Measurements from ENCODE around the gene MEGF6.

MEGF6 gene

DNA sequence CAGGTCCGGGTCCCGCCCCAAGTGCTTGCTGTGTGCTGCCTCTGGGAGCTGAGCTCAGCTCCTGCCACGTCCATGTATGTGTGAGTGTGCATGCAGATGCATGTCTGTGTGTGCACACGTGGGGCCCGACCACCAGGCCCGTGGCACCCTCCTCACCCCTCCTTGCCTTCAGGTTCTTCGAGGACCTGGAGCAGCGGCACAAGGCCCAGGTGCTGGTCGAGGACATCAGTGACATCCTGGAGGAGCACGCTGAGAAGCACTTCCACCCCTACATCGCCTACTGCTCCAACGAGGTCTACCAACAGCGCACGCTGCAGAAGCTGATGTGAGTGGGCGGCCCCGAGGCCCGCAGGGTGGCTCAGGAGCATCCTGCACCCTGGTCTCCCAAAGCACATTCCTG lies 138.4 kb downstream of the MEGF6 start:
- Histone ChIP-seq H2BK5ac (ENCODE audit: low read depth, low read length, poor library complexity, severe bottlenecking) (no peak overlapping the region), H2BK15ac (ENCODE audit: low read depth, poor library complexity, severe bottlenecking) (no peak overlapping the region), H3K27me3 (ENCODE audit: control insufficient read depth in 1 of 2, insufficient read depth in 1 of 2, low read length in 2 of 2) (peaks cover 0 to 44% of the 10 kb centered on the region in 2 experiments), H2BK120ac (ENCODE audit: low read depth, low read length) (no peak overlapping the region), H3K14ac (ENCODE audit: low read length in 2 of 2) (no peak overlapping the region), H4K8ac (ENCODE audit: low read length) (no peak overlapping the region), H2BK12ac (ENCODE audit: low read length in 2 of 2) (no peak overlapping the region), H3K4me3 (ENCODE audit: insufficient read depth in 1 of 2, low read depth in 1 of 2, low read length in 2 of 2) (no peak overlapping the region), H3K4ac (ENCODE audit: low read depth in 1 of 2, low read length in 2 of 2) (no peak overlapping the region), H3K79me1 (replicated peaks; ENCODE audit: low read length, poor library complexity, severe bottlenecking) (no peaks in the 10 kb centered on the region), H3K36me3 (ENCODE audit: control insufficient read depth in 1 of 2, insufficient read depth in 2 of 2, low read depth in 1 of 2, low read length in 2 of 2) (no peaks in the 10 kb centered on the region), H3K18ac (ENCODE audit: low read depth in 1 of 2, low read length in 2 of 2) (no peak overlapping the region), H3K9me3 (ENCODE audit: control insufficient read depth, low read length) (no peaks in the 10 kb centered on the region), H2AK5ac (ENCODE audit: low read length, severe bottlenecking) (no peak overlapping the region), H2AFZ (ENCODE audit: low read depth, low read length) (peak overlapping the region; percentile 11), H3K9ac (ENCODE audit: low read length) (no peak overlapping the region), H3K23ac (ENCODE audit: low read length in 2 of 2) (no peak overlapping the region), H3K4me1 (ENCODE audit: control insufficient read depth, insufficient read depth, low read depth, low read length) (peaks cover 52% of the 10 kb centered on the region), H3K27ac (ENCODE audit: low read length, poor library complexity, severe bottlenecking) (no peak overlapping the region), H3K4me2 (ENCODE audit: low read length, poor library complexity, severe bottlenecking) (peak overlapping the region; percentile 24), H4K91ac (ENCODE audit: low read length) (no peak overlapping the region)
- no peak for DNase-seq
- WGBS, result 93% methylated on average over 17 of the region's 17 CpGs

DNA sequence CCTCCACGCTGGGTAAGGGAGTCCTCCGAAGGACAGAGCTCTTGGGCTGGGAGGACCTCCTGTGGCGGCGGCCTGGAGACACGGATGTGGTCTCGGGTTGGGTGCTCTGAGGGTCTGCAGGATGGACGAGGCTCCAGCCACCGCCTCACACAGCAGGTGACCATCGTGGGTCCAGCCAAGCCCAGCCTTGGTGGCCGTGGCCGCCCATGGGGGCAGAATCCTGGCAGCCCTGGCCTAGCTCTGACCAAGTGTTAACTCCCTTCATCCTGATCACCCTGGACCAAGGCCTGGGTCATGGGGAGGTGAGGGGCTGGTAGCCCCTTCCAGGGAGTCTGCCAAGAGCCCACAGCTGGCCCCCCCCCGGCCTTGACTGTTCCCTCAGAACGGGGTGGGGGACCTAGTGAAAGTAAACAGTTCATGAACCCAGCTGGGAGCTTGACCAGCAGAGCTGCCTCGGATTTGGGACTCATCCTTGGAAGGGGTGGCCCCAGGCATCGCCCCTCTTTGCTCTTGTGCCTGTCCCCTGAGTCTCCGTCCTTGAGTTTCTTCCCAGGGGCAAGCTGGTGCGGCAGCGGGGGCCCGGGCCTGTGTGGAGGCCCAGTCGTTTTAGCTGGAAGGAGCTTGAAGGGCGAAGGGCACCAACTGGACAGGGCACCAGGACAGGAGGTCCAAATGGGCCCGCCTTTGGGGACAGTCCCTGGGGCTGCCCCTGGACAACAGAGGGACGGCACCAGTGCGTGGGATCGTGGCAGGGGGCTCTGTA lies 139.0 kb downstream of the MEGF6 start:
- Histone ChIP-seq H3K4me2 (ENCODE audit: low read length, poor library complexity, severe bottlenecking) (no peak overlapping the region), H3K36me3 (ENCODE audit: control insufficient read depth in 1 of 2, insufficient read depth in 2 of 2, low read depth in 1 of 2, low read length in 2 of 2) (no peaks in the 10 kb centered on the region), H3K4ac (ENCODE audit: low read depth in 1 of 2, low read length in 2 of 2) (peak overlapping the region in 1 of 2 experiments; percentile 9), H2BK120ac (ENCODE audit: low read depth, low read length) (peak overlapping the region; percentile 73), H2AFZ (ENCODE audit: low read depth, low read length) (no peak overlapping the region), H2AK5ac (ENCODE audit: low read length, severe bottlenecking) (no peak overlapping the region), H3K4me1 (ENCODE audit: control insufficient read depth, insufficient read depth, low read depth, low read length) (peaks cover 54% of the 10 kb centered on the region), H3K9me3 (ENCODE audit: control insufficient read depth, low read length) (no peaks in the 10 kb centered on the region), H4K8ac (ENCODE audit: low read length) (peak overlapping the region; percentile 76), H3K23ac (ENCODE audit: low read length in 2 of 2) (no peak overlapping the region), H2BK5ac (ENCODE audit: low read depth, low read length, poor library complexity, severe bottlenecking) (no peak overlapping the region), H3K18ac (ENCODE audit: low read depth in 1 of 2, low read length in 2 of 2) (peak overlapping the region; percentile 43 to 59), H3K27ac (ENCODE audit: low read length, poor library complexity, severe bottlenecking) (no peak overlapping the region), H4K91ac (ENCODE audit: low read length) (peak overlapping the region; percentile 77), H2BK12ac (ENCODE audit: low read length in 2 of 2) (peak overlapping the region; percentile 75), H3K27me3 (ENCODE audit: control insufficient read depth in 1 of 2, insufficient read depth in 1 of 2, low read length in 2 of 2) (peaks cover 0 to 43% of the 10 kb centered on the region in 2 experiments), H3K9ac (ENCODE audit: low read length) (no peak overlapping the region), H2BK15ac (ENCODE audit: low read depth, poor library complexity, severe bottlenecking) (peak overlapping the region; percentile 63), H3K14ac (ENCODE audit: low read length in 2 of 2) (peak overlapping the region in 1 of 2 experiments; percentile 72), H3K4me3 (ENCODE audit: insufficient read depth in 1 of 2, low read depth in 1 of 2, low read length in 2 of 2) (no peak overlapping the region), H3K79me1 (replicated peaks; ENCODE audit: low read length, poor library complexity, severe bottlenecking) (no peaks in the 10 kb centered on the region)
- no peak for DNase-seq
- WGBS, result 85% methylated on average over 25 of the region's 25 CpGs

DNA sequence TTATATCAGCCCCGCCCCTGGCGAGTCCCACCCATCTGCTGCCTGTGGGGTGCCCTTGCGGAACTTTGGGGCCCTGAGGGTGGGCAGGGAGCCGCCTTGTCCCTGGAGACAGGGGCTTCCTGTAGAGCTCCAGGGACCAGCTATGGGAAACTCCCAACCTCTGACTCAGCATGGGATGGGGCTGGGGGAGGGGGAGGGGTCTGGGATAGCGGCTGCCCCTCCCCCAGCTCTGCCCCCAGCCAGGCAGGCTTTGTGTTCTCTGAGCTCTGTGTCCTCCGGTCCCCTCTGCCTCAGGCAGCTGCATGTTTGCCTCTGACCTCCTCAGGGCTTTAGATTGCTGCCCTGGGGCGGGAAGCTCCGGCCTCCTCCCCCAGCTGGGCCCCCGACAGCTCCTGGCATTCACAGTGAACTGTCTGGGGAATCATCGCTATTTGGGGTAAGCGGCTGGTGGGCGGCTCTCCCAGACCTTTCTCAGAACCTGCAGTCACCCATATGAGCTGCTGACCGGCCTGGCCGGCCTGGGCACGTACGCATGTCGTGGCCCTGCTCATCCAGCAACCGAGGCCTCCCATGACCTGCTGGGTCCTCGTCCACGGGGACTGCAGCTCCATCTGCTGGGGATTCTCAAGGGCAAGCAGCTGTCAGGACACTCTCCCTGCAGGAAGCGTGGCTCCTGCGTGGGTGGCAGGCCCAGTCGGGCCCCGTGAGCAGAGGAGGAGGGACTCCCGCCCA lies 139.8 kb downstream of the MEGF6 start:
- Histone ChIP-seq H3K9me3 (ENCODE audit: control insufficient read depth, low read length) (no peaks in the 10 kb centered on the region), H3K23ac (ENCODE audit: low read length in 2 of 2) (no peak overlapping the region), H3K27ac (ENCODE audit: low read length, poor library complexity, severe bottlenecking) (peak overlapping the region; percentile 34), H3K14ac (ENCODE audit: low read length in 2 of 2) (peak overlapping the region in 1 of 2 experiments; percentile 96), H3K18ac (ENCODE audit: low read depth in 1 of 2, low read length in 2 of 2) (peak overlapping the region; percentile 73 to 84), H4K8ac (ENCODE audit: low read length) (peak overlapping the region; percentile 81), H3K79me1 (replicated peaks; ENCODE audit: low read length, poor library complexity, severe bottlenecking) (no peaks in the 10 kb centered on the region), H3K9ac (ENCODE audit: low read length) (no peak overlapping the region), H3K4me3 (ENCODE audit: insufficient read depth in 1 of 2, low read depth in 1 of 2, low read length in 2 of 2) (no peak overlapping the region), H2BK15ac (ENCODE audit: low read depth, poor library complexity, severe bottlenecking) (peak overlapping the region; percentile 73), H2AK5ac (ENCODE audit: low read length, severe bottlenecking) (no peak overlapping the region), H2BK120ac (ENCODE audit: low read depth, low read length) (peak overlapping the region; percentile 73), H2AFZ (ENCODE audit: low read depth, low read length) (no peak overlapping the region), H3K36me3 (ENCODE audit: control insufficient read depth in 1 of 2, insufficient read depth in 2 of 2, low read depth in 1 of 2, low read length in 2 of 2) (no peaks in the 10 kb centered on the region), H3K4ac (ENCODE audit: low read depth in 1 of 2, low read length in 2 of 2) (peak overlapping the region; percentile 59 to 84), H3K4me2 (ENCODE audit: low read length, poor library complexity, severe bottlenecking) (peak overlapping the region; percentile 47), H2BK5ac (ENCODE audit: low read depth, low read length, poor library complexity, severe bottlenecking) (no peak overlapping the region), H4K91ac (ENCODE audit: low read length) (peak overlapping the region; percentile 85), H3K4me1 (ENCODE audit: control insufficient read depth, insufficient read depth, low read depth, low read length) (peaks cover 54% of the 10 kb centered on the region), H2BK12ac (ENCODE audit: low read length in 2 of 2) (peak overlapping the region; percentile 75), H3K27me3 (ENCODE audit: control insufficient read depth in 1 of 2, insufficient read depth in 1 of 2, low read length in 2 of 2) (peaks cover 0 to 50% of the 10 kb centered on the region in 2 experiments)
- DNase-seq, result peak; percentile 80
- 11% methylated on average over 24 of the region's 25 CpGs for WGBS
